ENCODE data around the gene MAPKBP1. TPM values are rescaled to one million over a fixed set of nuclear protein-coding genes. Genes with fewer than 3 reads are reported as not detected.

The MAPKBP1 gene
- total and polyA plus RNA-seq, 2 of the 8 experiments (the other 6 are each of a cell fraction or from before 2014, with no cell fraction given) = 4.3 to 11.3 TPM

- H3K14ac ChIP-seq (ENCODE audit: insufficient read length) = no peak overlapping the region
- H3K9ac ChIP-seq (replicated peaks in 1 of 4; ENCODE audit: extremely low read depth in 1 of 4, low read depth in 3 of 4, low read length in 3 of 4) = no peak overlapping the region
- H3K36me3 ChIP-seq (ENCODE audit: control insufficient read depth in 2 of 4, insufficient read depth in 4 of 4, low read length in 3 of 4) = peaks cover 2 to 34% (median 9%) of the 10 kb centered on the region in 4 experiments; a peak in 6 of 8 replicates
- H2AK5ac ChIP-seq (ENCODE audit: low read depth, low read length) = no peak overlapping the region
- ChIA-PET CTCF (ENCODE audit: partially characterized antibody) (interaction anchor here (1.4 kb wide), 1 partner anchor 18 kb away, joined by 4 read pairs; the partner anchor contains the start of gene MAPKBP1), POLR2A (ENCODE audit: partially characterized antibody) (no interaction called here)
- H3K23me2 ChIP-seq (ENCODE audit: low read depth, low read length) = no peaks in the 10 kb centered on the region
- no peak overlapping the region for H4K5ac ChIP-seq (ENCODE audit: insufficient read length, low read depth, low read length)
- no peak overlapping the region for H2BK12ac ChIP-seq (ENCODE audit: low read depth, low read length)
- TF ChIP-seq CREB1 (IDR thresholded peaks at IDR 0.05) (no peak), ATF2 (IDR thresholded peaks at IDR 0.05; ENCODE audit: low read length) (no peak), BCL11A (IDR thresholded peaks at IDR 0.05; ENCODE audit: low read depth in 2 of 2, low read length in 2 of 2) (no peak), HDAC2 (IDR thresholded peaks at IDR 0.05; ENCODE audit: borderline replicate concordance in 1 of 2, low read depth in 2 of 2, low read length in 2 of 2) (no peak), SP4 (IDR thresholded peaks at IDR 0.05; ENCODE audit: low read length) (no peak), CEBPB (IDR thresholded peaks at IDR 0.05; ENCODE audit: low read depth, low read length) (no peak), TBP (IDR thresholded peaks at IDR 0.05; ENCODE audit: low read depth, low read length) (no peak)
- no peaks in the 10 kb centered on the region for H3K79me2 ChIP-seq (ENCODE audit: control insufficient read depth in 1 of 2, insufficient read depth in 2 of 2, low read length in 2 of 2)
- H3K4me3 ChIP-seq (ENCODE audit: extremely low read depth in 1 of 4, insufficient read depth in 2 of 4, low read depth in 3 of 4, low read length in 4 of 4) = no peak overlapping the region
- H4K91ac ChIP-seq (replicated peaks; ENCODE audit: insufficient read length, low read length) = no peak overlapping the region
- no peak overlapping the region for H4K8ac ChIP-seq (ENCODE audit: extremely low read depth, insufficient read depth, low read length)
- no peak for FAIRE-seq
- H3K4me2 ChIP-seq (ENCODE audit: insufficient read depth in 1 of 2, low read depth in 2 of 2, low read length in 2 of 2) = no peak overlapping the region
- H3K9me3 ChIP-seq (ENCODE audit: insufficient read depth in 2 of 2, low read depth in 1 of 2, low read length in 1 of 2) = no peaks in the 10 kb centered on the region
- no peak overlapping the region for H2BK15ac ChIP-seq (ENCODE audit: low read length)
- no peak overlapping the region for H3K56ac ChIP-seq (replicated peaks; ENCODE audit: insufficient read length, low read depth, low read length)
- H2BK20ac ChIP-seq (ENCODE audit: low read length) = no peak overlapping the region
- no peaks in the 10 kb centered on the region for H3K79me1 ChIP-seq (ENCODE audit: low read depth, low read length)
- no peak for DNase-seq (ENCODE audit: low read depth in 1 of 2, low spot score in 2 of 2)
- H2BK5ac ChIP-seq (ENCODE audit: low read depth, low read length) = no peak overlapping the region
- H3K4me1 ChIP-seq (replicated peaks in 1 of 4; ENCODE audit: control insufficient read depth in 3 of 4, insufficient read depth in 4 of 4, low read length in 3 of 4) = no peaks in the 10 kb centered on the region
- no peaks in the 10 kb centered on the region for H4K20me1 ChIP-seq (replicated peaks in 1 of 2; ENCODE audit: control insufficient read depth in 1 of 2, insufficient read depth in 2 of 2, low read length in 2 of 2)
- no peak overlapping the region for H2AFZ ChIP-seq (ENCODE audit: low read length)
- H3K4ac ChIP-seq (replicated peaks; ENCODE audit: insufficient read length, low read depth, low read length) = no peak overlapping the region
- H3K23ac ChIP-seq (ENCODE audit: insufficient read length) = no peak overlapping the region
- H3K27me3 ChIP-seq (replicated peaks in 1 of 4; ENCODE audit: control insufficient read depth in 3 of 4, extremely low read depth in 1 of 4, insufficient read depth in 3 of 4, low read length in 3 of 4) = no peaks in the 10 kb centered on the region
- no peak overlapping the region for H3K18ac ChIP-seq (ENCODE audit: extremely low read depth, low read length)
- no peak overlapping the region for H3K27ac ChIP-seq (ENCODE audit: low read depth, low read length)
- WGBS, 2 experiments (ENCODE audit: extremely low coverage in 1 of 2, insufficient coverage in 1 of 2, insufficient read length in 1 of 2, insufficient replicate concordance in 2 of 2, low coverage in 1 of 2, low lambda C conversion rate in 2 of 2, missing lambda C conversion rate in 1 of 2) = 85% methylated on average over 2 of the region's 2 CpGs; no CpG with 5 or more reads in 1 of the 2 experiments
- H2BK120ac ChIP-seq (replicated peaks; ENCODE audit: low read depth, low read length) = no peak overlapping the region
Measured at GRCh38 chr15:41756198-41756597, 18.1 kb upstream of the MAPKBP1 start.

Measured in H1 (cell line).